ENCODE results near the gene DBH. TPM values are rescaled to one million over a fixed set of nuclear protein-coding genes. Genes with fewer than 3 reads are reported as not detected.
"Not testable (repeated sequence)": the region's sequence is repeated elsewhere in the genome, so short reads cannot be mapped to it uniquely, and the experiment has no call there.

DBH gene
- total RNA-seq, 1 donor from 2014 or later: not detected

GRCh38 chr9:133622555-133622954 is 13.6 kb upstream of the DBH start:
- no peak for DNase-seq (ENCODE audit: low read depth in 2 of 2)

- not testable (repeated sequence) for DNase-seq (ENCODE audit: low read depth in 2 of 2)
Measured at GRCh38 chr9:133626008-133626407, 10.2 kb upstream of the DBH start.

- no peak for DNase-seq (ENCODE audit: low read depth in 2 of 2)
Measured at GRCh38 chr9:133627341-133627740, 8.8 kb upstream of the DBH start.

GRCh38 chr9:133628766-133629165 is 7.4 kb upstream of the DBH start:
- no peak for DNase-seq (ENCODE audit: low read depth in 2 of 2)

- DNase-seq (ENCODE audit: low read depth in 2 of 2): no peak
Measured at GRCh38 chr9:133629221-133630110, 6.7 kb upstream of the DBH start.

- DNase-seq (ENCODE audit: low read depth in 2 of 2): no peak
Measured at GRCh38 chr9:133631111-133631510, 5.1 kb upstream of the DBH start.

GRCh38 chr9:133632806-133633680 is 3.1 kb upstream of the DBH start:
- no peak for DNase-seq (ENCODE audit: low read depth in 2 of 2)

- DNase-seq (ENCODE audit: low read depth in 2 of 2): no peak
Measured at GRCh38 chr9:133633681-133634080, 2.5 kb upstream of the DBH start.

GRCh38 chr9:133634081-133634691 is 2.0 kb upstream of the DBH start:
- DNase-seq (ENCODE audit: low read depth in 2 of 2): no peak

GRCh38 chr9:133635098-133635497 is 1.1 kb upstream of the DBH start:
- DNase-seq (ENCODE audit: low read depth in 2 of 2): no peak

- DNase-seq (ENCODE audit: low read depth in 2 of 2): no peak
Measured at GRCh38 chr9:133636902-133637301, 739 bp downstream of the DBH start.

GRCh38 chr9:133637451-133638055 is 1.4 kb downstream of the DBH start:
- no peak for DNase-seq (ENCODE audit: low read depth in 2 of 2)

GRCh38 chr9:133638076-133638475 is 1.9 kb downstream of the DBH start:
- DNase-seq (ENCODE audit: low read depth in 2 of 2): no peak

GRCh38 chr9:133638711-133639110 is 2.5 kb downstream of the DBH start:
- DNase-seq (ENCODE audit: low read depth in 2 of 2): no peak

- no peak for DNase-seq (ENCODE audit: low read depth in 2 of 2)
Measured at GRCh38 chr9:133639613-133640012, 3.5 kb downstream of the DBH start.

GRCh38 chr9:133640160-133640559 is 4.0 kb downstream of the DBH start:
- no peak for DNase-seq (ENCODE audit: low read depth in 2 of 2)

GRCh38 chr9:133640580-133641395 is 4.6 kb downstream of the DBH start:
- no peak for DNase-seq (ENCODE audit: low read depth in 2 of 2)

GRCh38 chr9:133641396-133641655 is 5.2 kb downstream of the DBH start:
- DNase-seq (ENCODE audit: low read depth in 2 of 2): no peak

GRCh38 chr9:133641861-133642595 is 5.9 kb downstream of the DBH start:
- DNase-seq (ENCODE audit: low read depth in 2 of 2): no peak

GRCh38 chr9:133642708-133643361 is 6.7 kb downstream of the DBH start:
- peak in 1 of 2 donors; percentile 15 for DNase-seq (ENCODE audit: low read depth in 2 of 2)

Data from lung microvascular endothelial cell (primary cell).